GM19397 (cell line): ENCODE measurements around the gene UNK.

ENCODE experiments used
- ATAC-seq: cut with Tn5 transposase; IDR thresholded peaks from one replicate; pipeline ENCODE4 v1.9.1; 2021; ENCODE audit warnings: mild to moderate bottlenecking, moderate library complexity; ENCODE audit not compliant: unreplicated experiment

UNK gene

GRCh38 chr17:75819116-75819515, 34.5 kb downstream of the UNK start:
- no peak for ATAC-seq

DNA sequence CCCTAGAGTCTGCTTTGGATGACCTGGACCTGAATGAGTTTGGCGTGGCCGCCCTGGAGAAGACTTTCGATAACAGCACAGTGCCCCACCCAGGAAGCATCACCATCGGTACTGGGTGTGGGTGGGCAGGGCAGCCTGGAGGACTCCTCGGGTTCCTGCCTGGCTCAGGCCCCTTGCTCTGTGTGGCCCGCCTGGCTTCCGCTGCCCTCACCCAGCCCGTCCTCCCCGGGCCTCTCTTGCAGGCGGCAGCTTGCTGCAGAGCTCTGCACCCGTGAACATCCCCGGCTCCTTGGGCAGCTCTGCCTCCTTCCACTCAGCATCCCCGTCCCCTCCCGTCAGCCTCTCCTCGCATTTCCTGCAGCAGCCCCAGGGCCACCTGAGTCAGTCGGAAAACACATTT, 35.1 kb downstream of the UNK start:
- no peak for ATAC-seq

DNA sequence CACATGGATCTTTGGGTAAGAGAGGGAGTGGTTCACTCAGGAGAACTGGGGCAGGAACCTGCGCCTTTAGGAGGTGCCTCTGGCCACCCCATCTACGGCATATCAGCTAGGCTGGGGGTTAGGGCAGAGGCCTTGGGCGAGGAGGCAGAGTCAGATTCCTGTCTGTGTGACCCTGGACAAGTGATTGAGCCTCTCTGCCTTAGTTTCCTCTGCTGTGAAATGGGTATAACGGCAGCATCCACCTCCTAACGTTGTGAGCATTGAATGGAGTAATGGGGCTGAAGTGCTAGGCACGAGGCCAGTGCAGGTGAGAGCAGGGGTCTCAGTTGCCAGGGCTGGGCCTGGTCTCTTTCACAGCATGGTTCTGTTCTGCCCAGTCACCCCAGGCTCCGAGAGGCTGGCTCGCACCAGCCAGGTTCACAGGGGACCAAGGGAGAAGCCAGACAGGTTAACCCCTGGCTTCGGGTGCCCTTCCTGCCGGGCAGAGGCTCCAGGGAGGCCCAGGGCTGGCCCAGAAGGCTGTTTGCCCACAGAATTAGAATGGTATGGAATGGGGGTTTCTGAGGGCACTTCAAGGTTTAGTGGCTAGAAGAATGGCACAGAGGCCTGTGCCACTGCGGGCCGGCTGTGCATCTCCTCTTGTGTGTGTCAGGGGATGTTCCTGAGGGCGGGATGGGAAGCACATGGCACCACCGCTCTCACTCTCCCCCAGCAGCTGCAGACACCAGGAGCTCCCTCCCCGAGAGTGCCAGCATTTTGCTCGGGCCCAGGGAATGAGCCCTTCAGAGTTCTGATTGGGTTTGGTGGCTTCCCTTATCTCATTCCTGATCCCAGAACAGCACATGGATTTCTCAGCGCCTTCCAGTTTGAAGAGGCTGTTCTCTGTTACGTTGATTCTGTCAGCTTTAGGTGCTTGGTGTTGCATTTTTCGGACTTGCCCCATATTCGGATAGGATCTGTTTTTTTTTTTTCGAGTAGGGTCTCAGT, 35.8 kb downstream of the UNK start:
- ATAC-seq = no peak

GRCh38 chr17:75821552-75821951, 36.9 kb downstream of the UNK start:
- no peak for ATAC-seq

DNA sequence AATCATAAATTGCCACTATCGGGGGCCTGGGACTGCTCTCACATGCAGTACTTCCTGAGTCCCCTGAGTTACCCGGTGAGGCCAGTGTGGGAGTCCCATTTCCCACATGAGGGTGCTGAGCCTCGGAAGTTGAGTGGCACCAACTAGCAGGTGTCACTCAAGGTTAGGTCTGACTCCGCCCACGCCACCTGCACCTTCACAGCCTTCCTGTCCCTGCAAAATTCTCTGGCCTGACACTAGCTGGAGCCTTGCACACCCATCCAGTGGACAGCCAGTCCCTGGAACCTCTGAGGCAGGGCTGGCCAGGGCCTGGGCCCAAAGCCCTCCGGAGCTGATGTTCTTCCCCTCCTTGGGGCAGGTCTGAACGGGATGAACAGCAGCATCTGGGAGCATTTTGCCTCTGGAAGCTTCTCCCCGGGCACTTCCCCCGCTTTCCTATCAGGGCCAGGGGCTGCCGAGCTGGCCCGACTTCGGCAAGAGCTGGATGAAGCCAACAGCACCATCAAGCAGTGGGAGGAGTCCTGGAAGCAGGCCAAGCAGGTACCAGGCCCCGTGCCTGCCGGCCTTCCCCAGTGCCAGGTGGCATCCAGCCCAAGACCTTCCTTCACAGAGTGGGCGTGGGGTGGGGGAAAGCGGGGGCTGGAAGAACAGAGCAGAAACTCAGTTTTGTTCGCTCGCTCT, 37.7 kb downstream of the UNK start:
- no peak for ATAC-seq

- no peak for ATAC-seq
Measured at GRCh38 chr17:75822800-75823166, 38.2 kb downstream of the UNK start.

GRCh38 chr17:75823257-75824041, 38.8 kb downstream of the UNK start:
- no peak for ATAC-seq

DNA sequence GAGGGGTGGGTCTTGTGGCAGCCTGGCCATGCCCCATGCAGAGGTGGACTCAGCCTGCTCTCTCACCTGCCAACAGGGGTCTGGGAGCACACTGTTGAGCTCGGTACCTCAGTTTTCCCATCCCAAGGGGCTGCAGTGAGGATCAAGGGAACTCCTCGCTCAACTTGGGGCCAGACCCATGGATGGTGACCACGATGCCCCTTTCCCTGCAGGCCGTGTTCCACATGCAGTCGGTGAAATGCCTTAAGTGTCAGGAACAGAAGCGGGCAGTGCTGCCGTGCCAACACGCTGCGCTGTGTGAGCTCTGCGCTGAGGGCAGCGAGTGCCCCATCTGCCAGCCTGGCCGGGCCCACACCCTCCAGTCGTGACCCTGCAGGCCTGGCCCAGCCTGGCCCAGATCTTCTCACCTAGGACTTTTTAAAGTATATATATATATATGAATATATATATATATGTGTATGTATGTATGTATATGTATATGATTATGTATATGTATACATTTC, 39.5 kb downstream of the UNK start:
- ATAC-seq = no peak

GRCh38 chr17:75824666-75825065, 40.1 kb downstream of the UNK start:
- ATAC-seq = no peak

DNA sequence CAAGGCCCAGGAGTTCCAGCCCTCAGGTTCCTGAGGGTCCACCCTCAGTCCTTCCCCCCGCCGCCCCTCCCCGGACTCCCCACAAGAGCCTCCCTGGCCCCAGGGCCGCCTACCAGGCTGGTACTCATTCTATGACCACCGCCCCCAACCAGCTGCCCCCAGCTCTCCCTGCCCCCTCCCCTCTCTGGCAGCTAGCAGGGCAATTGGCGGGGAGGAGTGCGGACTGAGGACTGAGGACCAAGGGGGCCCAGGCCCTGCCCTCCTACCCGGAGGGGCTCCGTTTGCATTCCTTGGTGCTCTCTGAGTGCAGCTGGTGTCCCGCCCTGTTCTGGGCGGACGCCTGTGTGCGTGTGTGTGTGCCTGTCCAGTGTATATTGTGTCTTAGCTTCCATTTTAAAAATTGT, 40.5 kb downstream of the UNK start:
- ATAC-seq = no peak

DNA sequence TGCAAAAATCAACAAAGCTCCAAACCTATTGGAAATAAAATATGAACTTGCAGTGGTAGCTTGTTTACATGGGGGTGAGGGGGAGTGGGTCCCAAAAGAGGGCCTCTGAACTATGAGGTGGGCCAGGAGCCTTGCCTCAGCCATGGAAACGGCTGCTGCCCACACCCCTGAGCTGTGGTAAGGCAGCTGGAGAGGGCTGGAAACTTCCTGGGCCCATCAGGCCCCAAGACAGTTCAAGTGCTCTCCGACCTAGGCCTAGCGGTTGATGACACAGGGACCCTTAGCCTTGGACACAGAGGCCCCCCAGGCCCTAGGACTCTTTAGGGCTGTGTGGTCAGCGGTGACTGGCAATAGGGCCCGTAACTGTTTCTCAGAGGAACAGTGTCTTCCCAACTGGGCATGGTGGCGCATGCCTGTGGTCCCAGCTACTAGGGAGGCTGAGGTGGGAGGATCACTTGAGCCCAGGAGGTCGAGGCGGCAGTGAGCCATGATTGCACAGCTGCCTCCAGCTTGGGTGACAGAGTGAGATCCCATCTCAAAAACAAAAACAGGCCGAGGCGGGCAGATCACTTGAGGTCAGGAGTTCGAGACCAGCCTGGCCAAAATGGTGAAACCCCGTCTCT, 41.3 kb downstream of the UNK start:
- no peak for ATAC-seq

GRCh38 chr17:75826561-75827307, 42.1 kb downstream of the UNK start:
- ATAC-seq = no peak

GRCh38 chr17:75827308-75828075, 42.9 kb downstream of the UNK start:
- ATAC-seq = no peak

DNA sequence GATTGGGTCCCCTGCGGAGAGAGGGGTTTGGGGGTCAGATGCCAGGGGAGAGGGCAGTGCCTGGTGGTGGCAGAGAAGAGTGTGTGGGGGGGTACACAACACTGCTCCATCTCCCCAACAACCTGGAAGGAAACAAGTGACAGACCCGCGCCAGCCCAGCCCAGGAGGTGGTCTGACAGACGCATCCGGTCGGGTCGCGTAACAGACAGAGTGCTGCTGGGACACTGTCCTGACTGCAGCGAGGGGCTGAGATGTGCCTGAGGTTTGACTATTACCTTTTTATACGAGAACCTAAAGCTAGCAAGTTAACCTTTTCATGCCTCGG, 43.4 kb downstream of the UNK start:
- no peak for ATAC-seq

DNA sequence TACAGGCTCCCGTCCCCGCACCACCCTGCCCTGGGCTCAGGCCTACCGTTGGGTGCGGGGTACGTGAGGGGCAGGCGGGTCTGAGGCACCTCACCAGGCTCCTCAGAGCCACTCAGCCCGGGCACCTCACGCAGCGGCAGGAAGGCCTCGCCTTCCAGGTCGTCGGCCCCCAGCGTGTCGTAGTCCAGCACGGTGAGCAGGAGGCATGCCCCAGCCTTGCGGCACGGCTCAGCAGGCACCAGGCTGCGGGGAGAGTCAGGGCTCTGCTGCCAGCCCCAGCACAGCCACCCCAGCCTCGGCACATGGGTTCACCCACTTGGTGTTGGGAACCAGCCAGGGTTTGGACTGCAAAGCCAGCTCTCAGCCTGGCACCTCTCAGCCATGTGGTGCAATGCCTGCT, 44.1 kb downstream of the UNK start:
- ATAC-seq = no peak

GRCh38 chr17:75829747-75830146, 45.1 kb downstream of the UNK start:
- ATAC-seq = no peak

DNA sequence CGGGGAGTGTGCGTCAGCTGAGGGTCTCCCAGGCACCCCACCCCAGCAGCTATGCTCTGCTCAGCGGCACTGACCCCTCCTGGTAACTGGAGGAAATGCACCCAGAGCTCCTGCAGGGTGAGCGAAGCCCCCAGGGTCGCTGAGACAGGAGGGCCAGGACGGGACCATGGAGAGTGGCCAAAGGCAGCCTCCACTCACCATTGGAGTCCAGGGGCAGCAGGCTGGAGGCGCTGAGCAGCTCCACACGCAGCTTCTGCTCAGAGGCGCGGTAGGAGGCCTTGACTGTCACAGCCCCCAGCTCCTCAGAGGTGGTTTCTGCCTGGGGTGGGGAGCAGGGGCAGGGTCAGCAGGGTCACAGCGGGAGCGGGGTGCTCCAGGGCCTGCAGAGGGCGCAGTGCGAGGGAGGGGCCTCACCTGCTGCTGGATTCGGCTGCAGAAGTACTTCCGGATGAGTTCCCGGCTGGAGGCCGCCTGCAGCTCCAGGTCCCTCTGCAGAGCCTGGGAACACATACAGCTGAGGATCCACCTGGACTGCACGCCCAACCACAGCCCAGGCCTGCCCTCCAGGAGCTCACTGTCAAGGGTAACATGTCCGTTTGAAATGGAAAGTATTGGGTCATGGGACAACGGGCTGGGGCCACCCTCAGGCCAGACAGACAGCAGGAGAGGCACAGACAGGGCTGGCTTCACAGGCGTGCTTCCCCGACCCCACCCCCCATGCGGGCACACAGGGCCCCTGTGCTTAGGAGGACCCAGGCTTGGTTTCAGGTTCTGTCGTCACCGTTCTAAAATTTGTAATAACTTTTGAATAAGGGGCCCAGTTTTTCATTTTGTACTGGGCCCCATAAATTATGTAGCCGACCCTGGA, 45.8 kb downstream of the UNK start:
- no peak for ATAC-seq

GRCh38 chr17:75831032-75831571, 46.5 kb downstream of the UNK start:
- no peak for ATAC-seq
